Measurements from ENCODE around the gene JPH4. TPM values are rescaled to one million over a fixed set of nuclear protein-coding genes. Genes with fewer than 3 reads are reported as not detected.

The JPH4 gene
- total and polyA plus RNA-seq, 3 donors from 2014 or later = 3.4 to 3.9 (median 3.6) TPM

DNA sequence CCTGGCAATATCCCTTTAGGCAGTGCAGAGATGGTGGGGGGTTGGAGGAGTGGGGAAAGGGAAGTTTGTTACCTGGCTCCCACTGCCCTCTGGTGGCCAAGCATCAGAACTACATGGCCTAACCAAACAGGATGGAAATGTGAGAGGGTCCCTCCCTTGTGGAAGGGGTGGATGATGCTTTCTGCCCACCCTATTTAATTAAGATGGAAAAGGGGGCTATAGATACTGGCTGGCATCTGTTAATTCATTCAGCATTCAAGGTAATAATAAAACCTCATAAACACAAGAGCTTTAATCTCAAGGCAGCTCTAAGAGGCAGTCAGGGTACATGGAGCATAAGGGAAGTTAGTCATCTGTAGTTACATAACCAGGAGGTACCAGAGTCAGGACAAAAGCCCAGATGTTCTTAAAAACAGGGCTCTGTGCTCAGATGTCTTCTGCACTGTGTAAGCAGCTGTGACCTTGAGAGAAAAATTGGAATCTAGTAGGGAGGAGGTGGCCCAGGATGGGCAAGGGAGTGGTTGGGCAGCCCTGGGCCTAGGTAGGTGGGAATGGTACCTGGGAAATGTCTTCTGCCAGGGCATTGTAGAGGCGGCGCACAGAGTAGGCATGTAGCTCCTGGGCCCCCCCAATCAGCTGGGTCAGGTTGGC lies 15.6 kb downstream of the JPH4 start:
- 80% methylated on average over 2 of the region's 2 CpGs for WGBS, 2 donors
- Histone ChIP-seq H3K27ac (no peak overlapping the region), H3K4me3 (no peak overlapping the region), H3K4me1 (peaks cover 4% of the 10 kb centered on the region), H3K27me3 (no peaks in the 10 kb centered on the region), H3K36me3 (ENCODE audit: low read depth, missing control alignments) (no peaks in the 10 kb centered on the region), H3K9me3 (no peaks in the 10 kb centered on the region)
- DNase-seq = peak; percentile 58
- intact Hi-C loops (cut with DNase I; ENCODE audit: low total_unique reads) = loop anchor here (5.0 kb wide), 1 partner anchor 86 kb away; no protein-coding TSS in a partner anchor
- TF ChIP-seq, protein P1, sequence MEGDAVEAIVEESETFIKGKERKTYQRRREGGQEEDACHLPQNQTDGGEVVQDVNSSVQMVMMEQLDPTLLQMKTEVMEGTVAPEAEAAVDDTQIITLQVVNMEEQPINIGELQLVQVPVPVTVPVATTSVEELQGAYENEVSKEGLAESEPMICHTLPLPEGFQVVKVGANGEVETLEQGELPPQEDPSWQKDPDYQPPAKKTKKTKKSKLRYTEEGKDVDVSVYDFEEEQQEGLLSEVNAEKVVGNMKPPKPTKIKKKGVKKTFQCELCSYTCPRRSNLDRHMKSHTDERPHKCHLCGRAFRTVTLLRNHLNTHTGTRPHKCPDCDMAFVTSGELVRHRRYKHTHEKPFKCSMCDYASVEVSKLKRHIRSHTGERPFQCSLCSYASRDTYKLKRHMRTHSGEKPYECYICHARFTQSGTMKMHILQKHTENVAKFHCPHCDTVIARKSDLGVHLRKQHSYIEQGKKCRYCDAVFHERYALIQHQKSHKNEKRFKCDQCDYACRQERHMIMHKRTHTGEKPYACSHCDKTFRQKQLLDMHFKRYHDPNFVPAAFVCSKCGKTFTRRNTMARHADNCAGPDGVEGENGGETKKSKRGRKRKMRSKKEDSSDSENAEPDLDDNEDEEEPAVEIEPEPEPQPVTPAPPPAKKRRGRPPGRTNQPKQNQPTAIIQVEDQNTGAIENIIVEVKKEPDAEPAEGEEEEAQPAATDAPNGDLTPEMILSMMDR (IDR thresholded peaks at IDR 0.05) = peak; percentile 77 to 94 (median 83)
- no peak for TF ChIP-seq POLR2A (IDR thresholded peaks at IDR 0.05)

DNA sequence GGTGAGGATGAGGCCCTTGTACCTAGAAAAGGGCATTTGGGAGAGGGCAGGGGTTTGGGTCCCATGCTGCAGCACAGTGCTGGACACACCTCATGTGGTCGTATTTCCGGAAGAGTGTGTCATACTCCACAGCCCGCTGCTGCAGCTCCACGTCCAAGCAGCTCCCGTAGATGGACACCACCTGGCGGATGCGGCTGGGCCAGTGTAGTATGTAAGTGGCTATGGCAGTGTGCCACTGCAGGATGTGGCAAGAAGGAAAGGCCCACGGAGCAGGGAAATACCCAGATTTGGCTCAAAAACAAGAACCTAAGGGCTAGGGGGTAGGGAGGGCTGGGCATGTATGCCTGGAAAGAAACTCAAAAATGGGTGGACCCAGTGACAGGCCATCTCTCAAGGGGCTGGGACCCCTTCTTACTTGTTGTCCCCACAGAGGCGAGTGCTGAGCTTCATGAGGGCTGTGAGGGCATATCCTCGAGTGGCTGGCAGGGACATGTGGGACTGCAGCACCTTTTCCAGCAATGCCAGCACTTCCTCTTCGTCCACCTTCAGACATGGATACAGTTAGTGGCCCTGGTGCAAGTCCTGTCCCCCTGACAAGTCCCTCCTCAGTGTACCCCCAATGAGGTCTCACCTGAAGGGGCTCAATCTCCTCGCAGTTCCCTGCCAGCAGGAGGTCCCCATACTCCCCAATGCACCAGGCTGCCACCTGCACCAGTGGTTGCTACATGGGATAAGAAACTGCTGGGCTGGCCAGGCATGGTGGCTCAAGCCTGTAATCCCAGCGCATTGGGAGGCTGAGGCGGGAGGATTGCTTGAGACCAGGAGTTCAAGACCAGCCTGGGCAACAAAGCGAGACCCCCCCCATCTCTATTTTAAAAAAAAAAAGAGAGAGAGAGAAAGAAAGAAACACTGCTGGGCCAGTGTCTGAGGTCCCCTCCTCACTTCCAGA lies 16.4 kb downstream of the JPH4 start:
- TF ChIP-seq, protein P1 (IDR thresholded peaks at IDR 0.05) = no peak
- no peak for TF ChIP-seq POLR2A (IDR thresholded peaks at IDR 0.05)
- H3K4me3 ChIP-seq = no peak overlapping the region
- WGBS, 2 donors = 83 to 86% methylated on average over 13 to 15 of the region's 15 CpGs
- DNase-seq = no peak
- H3K36me3 ChIP-seq (ENCODE audit: low read depth, missing control alignments) = no peaks in the 10 kb centered on the region
- H3K27ac ChIP-seq = no peak overlapping the region
- H3K9me3 ChIP-seq = no peaks in the 10 kb centered on the region
- H3K27me3 ChIP-seq = no peaks in the 10 kb centered on the region
- intact Hi-C loops (cut with DNase I; ENCODE audit: low total_unique reads) = loop anchor here (5.0 kb wide), 1 partner anchor 85 kb away; no protein-coding TSS in a partner anchor
- peaks cover 5% of the 10 kb centered on the region for H3K4me1 ChIP-seq

DNA sequence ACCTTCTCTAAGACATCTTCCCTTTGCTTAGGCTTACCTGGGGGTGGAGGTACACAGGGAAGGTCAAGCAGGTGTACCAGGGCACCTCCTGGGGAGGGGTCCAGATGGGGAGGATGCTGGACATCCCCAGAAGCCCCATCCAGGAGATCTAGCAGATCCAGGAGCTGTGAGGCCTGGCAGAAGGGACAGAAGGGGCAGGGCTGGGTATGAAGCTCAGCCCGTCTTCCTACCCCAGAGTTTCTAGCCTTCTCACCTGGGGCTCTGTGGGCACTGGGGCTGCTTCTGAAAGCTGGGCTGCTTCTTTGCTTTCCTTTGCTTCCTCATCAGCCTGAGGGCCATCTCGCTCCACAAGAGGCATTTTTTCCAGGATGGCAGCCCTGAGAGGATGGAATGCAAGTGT lies 17.3 kb downstream of the JPH4 start:
- no peak overlapping the region for H3K27ac ChIP-seq
- H3K9me3 ChIP-seq = no peaks in the 10 kb centered on the region
- H3K27me3 ChIP-seq = no peaks in the 10 kb centered on the region
- peaks cover 12% of the 10 kb centered on the region for H3K4me1 ChIP-seq
- no peak for TF ChIP-seq POLR2A (IDR thresholded peaks at IDR 0.05)
- TF ChIP-seq, protein P1 (IDR thresholded peaks at IDR 0.05) = no peak
- no peak for DNase-seq
- 80 to 92% methylated on average over 1 to 2 of the region's 2 CpGs for WGBS, 2 donors
- H3K36me3 ChIP-seq (ENCODE audit: low read depth, missing control alignments) = no peaks in the 10 kb centered on the region
- intact Hi-C loops (cut with DNase I; ENCODE audit: low total_unique reads) = loop anchor here (5.0 kb wide), 1 partner anchor 84 kb away; no protein-coding TSS in a partner anchor
- H3K4me3 ChIP-seq = no peak overlapping the region

DNA sequence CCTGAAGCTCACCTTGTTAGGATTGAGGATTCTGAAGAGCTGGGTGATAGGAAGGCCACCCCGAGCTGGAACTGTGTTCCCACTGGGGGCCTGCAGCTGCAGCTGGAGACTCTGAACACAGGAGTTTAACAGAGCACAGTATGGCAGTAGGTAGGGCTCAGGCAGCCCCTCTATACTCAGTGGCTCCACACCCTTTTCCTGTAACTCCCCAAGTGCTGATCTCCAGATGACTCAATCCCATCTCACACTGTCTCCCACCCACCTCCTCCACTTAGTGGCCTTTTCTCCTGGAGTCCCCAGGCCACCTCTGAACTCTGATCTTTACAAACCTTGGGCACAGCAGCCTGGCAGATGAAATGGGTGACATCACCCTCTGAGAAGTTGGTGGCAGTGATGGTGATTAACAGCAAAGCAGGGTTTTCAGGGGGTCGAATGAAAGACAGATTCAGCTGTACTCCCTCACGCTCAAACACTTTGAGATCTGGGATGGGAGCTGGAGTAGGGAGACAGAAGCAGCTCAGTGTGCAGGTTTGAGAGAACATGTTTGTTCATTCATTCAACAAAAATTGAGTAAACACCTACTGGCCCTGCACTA lies 18.6 kb downstream of the JPH4 start:
- H3K36me3 ChIP-seq (ENCODE audit: low read depth, missing control alignments) = no peaks in the 10 kb centered on the region
- H3K9me3 ChIP-seq = no peaks in the 10 kb centered on the region
- H3K4me1 ChIP-seq = peaks cover 13% of the 10 kb centered on the region
- H3K27ac ChIP-seq = no peak overlapping the region
- intact Hi-C loops (cut with DNase I; ENCODE audit: low total_unique reads) = loop anchor here (5.0 kb wide), 1 partner anchor 83 kb away; no protein-coding TSS in a partner anchor
- no peak for TF ChIP-seq POLR2A (IDR thresholded peaks at IDR 0.05)
- TF ChIP-seq, protein P1 (IDR thresholded peaks at IDR 0.05) = no peak
- no peaks in the 10 kb centered on the region for H3K27me3 ChIP-seq
- no peak for DNase-seq
- 91 to 92% methylated on average over 3 of the region's 3 CpGs for WGBS, 2 donors
- H3K4me3 ChIP-seq = no peak overlapping the region
